Measurements from ENCODE around the gene TNNI2.

The TNNI2 gene

GRCh38 chr11:1832211-1832919 is 6.4 kb upstream of the TNNI2 start:
- peak; percentile 88 for TF ChIP-seq CTCF (IDR thresholded peaks at IDR 0.05; ENCODE audit: extremely low read depth, missing control alignments)
- peak; percentile 90 for DNase-seq (ENCODE audit: low spot score)

GRCh38 chr11:1832920-1833295 is 5.9 kb upstream of the TNNI2 start:
- no peak for TF ChIP-seq CTCF (IDR thresholded peaks at IDR 0.05; ENCODE audit: extremely low read depth, missing control alignments)
- no peak for DNase-seq (ENCODE audit: low spot score)

GRCh38 chr11:1834062-1834610 is 4.6 kb upstream of the TNNI2 start:
- TF ChIP-seq CTCF (IDR thresholded peaks at IDR 0.05; ENCODE audit: extremely low read depth, missing control alignments), result no peak
- DNase-seq (ENCODE audit: low spot score), result no peak

- TF ChIP-seq CTCF (IDR thresholded peaks at IDR 0.05; ENCODE audit: extremely low read depth, missing control alignments), result no peak
- DNase-seq (ENCODE audit: low spot score), result no peak
Observed at GRCh38 chr11:1834779-1835670, 3.8 kb upstream of the TNNI2 start, which contains the start of gene SYT8. Gene SYT8, plus strand, starts transcription at chr11:1834990. Its CDS starts 116 bp downstream, at chr11:1835106.

- no peak for TF ChIP-seq CTCF (IDR thresholded peaks at IDR 0.05; ENCODE audit: extremely low read depth, missing control alignments)
- DNase-seq (ENCODE audit: low spot score), result no peak
Observed at GRCh38 chr11:1835671-1836010, 3.1 kb upstream of the TNNI2 start.

- no peak for TF ChIP-seq CTCF (IDR thresholded peaks at IDR 0.05; ENCODE audit: extremely low read depth, missing control alignments)
- DNase-seq (ENCODE audit: low spot score), result no peak
Observed at GRCh38 chr11:1836011-1836945, 2.5 kb upstream of the TNNI2 start.

All from GM20000 (cell line).